ENCODE data around the gene SENP7.

SENP7 gene

GRCh38 chr3:101362406-101362805 lies 150.6 kb downstream of the SENP7 start:
- Histone ChIP-seq H3K4me1 (ENCODE audit: control insufficient read depth in 2 of 2, insufficient read depth in 2 of 2, low read length in 2 of 2) (no peaks in the 10 kb centered on the region), H3K27me3 (ENCODE audit: control insufficient read depth in 2 of 2, insufficient read depth in 2 of 2, low read length in 2 of 2) (no peaks in the 10 kb centered on the region), H3K4me3 (ENCODE audit: low read length in 2 of 2) (no peak overlapping the region), H3K9me3 (ENCODE audit: control insufficient read depth in 2 of 2, low read length in 2 of 2) (no peaks in the 10 kb centered on the region), H3K9ac (ENCODE audit: low read depth in 1 of 2, low read length in 2 of 2) (no peak overlapping the region), H3K36me3 (ENCODE audit: control insufficient read depth in 2 of 2, insufficient read depth in 2 of 2, low read length in 2 of 2) (peaks cover 3 to 13% of the 10 kb centered on the region in 2 donors), H3K27ac (ENCODE audit: low read depth in 2 of 2, low read length in 2 of 2) (no peak overlapping the region)

GRCh38 chr3:101351829-101352228 lies 161.2 kb downstream of the SENP7 start:
- Histone ChIP-seq H3K36me3 (ENCODE audit: control insufficient read depth in 2 of 2, insufficient read depth in 2 of 2, low read length in 2 of 2) (peaks cover 0 to 4% of the 10 kb centered on the region in 2 donors), H3K4me3 (ENCODE audit: low read length in 2 of 2) (no peak overlapping the region), H3K27ac (ENCODE audit: low read depth in 2 of 2, low read length in 2 of 2) (no peak overlapping the region), H3K9me3 (ENCODE audit: control insufficient read depth in 2 of 2, low read length in 2 of 2) (no peaks in the 10 kb centered on the region), H3K4me1 (ENCODE audit: control insufficient read depth in 2 of 2, insufficient read depth in 2 of 2, low read length in 2 of 2) (no peaks in the 10 kb centered on the region), H3K27me3 (ENCODE audit: control insufficient read depth in 2 of 2, insufficient read depth in 2 of 2, low read length in 2 of 2) (no peaks in the 10 kb centered on the region), H3K9ac (ENCODE audit: low read depth in 1 of 2, low read length in 2 of 2) (no peak overlapping the region)

GRCh38 chr3:101340591-101340990 lies 172.4 kb downstream of the SENP7 start:
- Histone ChIP-seq H3K9me3 (ENCODE audit: control insufficient read depth in 2 of 2, low read length in 2 of 2) (no peaks in the 10 kb centered on the region), H3K27me3 (ENCODE audit: control insufficient read depth in 2 of 2, insufficient read depth in 2 of 2, low read length in 2 of 2) (no peaks in the 10 kb centered on the region), H3K27ac (ENCODE audit: low read depth in 2 of 2, low read length in 2 of 2) (no peak overlapping the region), H3K36me3 (ENCODE audit: control insufficient read depth in 2 of 2, insufficient read depth in 2 of 2, low read length in 2 of 2) (peaks cover 0 to 13% of the 10 kb centered on the region in 2 donors), H3K4me3 (ENCODE audit: low read length in 2 of 2) (no peak overlapping the region), H3K9ac (ENCODE audit: low read depth in 1 of 2, low read length in 2 of 2) (no peak overlapping the region), H3K4me1 (ENCODE audit: control insufficient read depth in 2 of 2, insufficient read depth in 2 of 2, low read length in 2 of 2) (no peaks in the 10 kb centered on the region)

- H3K27me3 ChIP-seq (ENCODE audit: control insufficient read depth in 2 of 2, insufficient read depth in 2 of 2, low read length in 2 of 2), result no peaks in the 10 kb centered on the region
- no peak overlapping the region for H3K4me3 ChIP-seq (ENCODE audit: low read length in 2 of 2)
- no peak overlapping the region for H3K27ac ChIP-seq (ENCODE audit: low read depth in 2 of 2, low read length in 2 of 2)
- no peaks in the 10 kb centered on the region for H3K4me1 ChIP-seq (ENCODE audit: control insufficient read depth in 2 of 2, insufficient read depth in 2 of 2, low read length in 2 of 2)
- no peak overlapping the region for H3K9ac ChIP-seq (ENCODE audit: low read depth in 1 of 2, low read length in 2 of 2)
- no peaks in the 10 kb centered on the region for H3K9me3 ChIP-seq (ENCODE audit: control insufficient read depth in 2 of 2, low read length in 2 of 2)
- peaks cover 3 to 11% of the 10 kb centered on the region in 2 donors for H3K36me3 ChIP-seq (ENCODE audit: control insufficient read depth in 2 of 2, insufficient read depth in 2 of 2, low read length in 2 of 2)
These were observed 179.1 kb downstream of the SENP7 start for GRCh38 chr3:101333883-101334282.

- no peaks in the 10 kb centered on the region for H3K9me3 ChIP-seq (ENCODE audit: control insufficient read depth in 2 of 2, low read length in 2 of 2)
- H3K27me3 ChIP-seq (ENCODE audit: control insufficient read depth in 2 of 2, insufficient read depth in 2 of 2, low read length in 2 of 2), result no peaks in the 10 kb centered on the region
- H3K9ac ChIP-seq (ENCODE audit: low read depth in 1 of 2, low read length in 2 of 2), result no peak overlapping the region
- H3K4me3 ChIP-seq (ENCODE audit: low read length in 2 of 2), result no peak overlapping the region
- no peaks in the 10 kb centered on the region for H3K4me1 ChIP-seq (ENCODE audit: control insufficient read depth in 2 of 2, insufficient read depth in 2 of 2, low read length in 2 of 2)
- H3K36me3 ChIP-seq (ENCODE audit: control insufficient read depth in 2 of 2, insufficient read depth in 2 of 2, low read length in 2 of 2), result peaks cover 5 to 10% of the 10 kb centered on the region in 2 donors
- H3K27ac ChIP-seq (ENCODE audit: low read depth in 2 of 2, low read length in 2 of 2), result no peak overlapping the region
These were observed 183.9 kb downstream of the SENP7 start for GRCh38 chr3:101329016-101329673.

- no peak overlapping the region for H3K27ac ChIP-seq (ENCODE audit: low read depth in 2 of 2, low read length in 2 of 2)
- H3K9ac ChIP-seq (ENCODE audit: low read depth in 1 of 2, low read length in 2 of 2), result no peak overlapping the region
- H3K4me1 ChIP-seq (ENCODE audit: control insufficient read depth in 2 of 2, insufficient read depth in 2 of 2, low read length in 2 of 2), result no peaks in the 10 kb centered on the region
- no peak overlapping the region for H3K4me3 ChIP-seq (ENCODE audit: low read length in 2 of 2)
- no peaks in the 10 kb centered on the region for H3K9me3 ChIP-seq (ENCODE audit: control insufficient read depth in 2 of 2, low read length in 2 of 2)
- H3K36me3 ChIP-seq (ENCODE audit: control insufficient read depth in 2 of 2, insufficient read depth in 2 of 2, low read length in 2 of 2), result peaks cover 5 to 7% of the 10 kb centered on the region in 2 donors
- H3K27me3 ChIP-seq (ENCODE audit: control insufficient read depth in 2 of 2, insufficient read depth in 2 of 2, low read length in 2 of 2), result no peaks in the 10 kb centered on the region
These were observed 187.4 kb downstream of the SENP7 start for GRCh38 chr3:101325393-101326134.

DNA sequence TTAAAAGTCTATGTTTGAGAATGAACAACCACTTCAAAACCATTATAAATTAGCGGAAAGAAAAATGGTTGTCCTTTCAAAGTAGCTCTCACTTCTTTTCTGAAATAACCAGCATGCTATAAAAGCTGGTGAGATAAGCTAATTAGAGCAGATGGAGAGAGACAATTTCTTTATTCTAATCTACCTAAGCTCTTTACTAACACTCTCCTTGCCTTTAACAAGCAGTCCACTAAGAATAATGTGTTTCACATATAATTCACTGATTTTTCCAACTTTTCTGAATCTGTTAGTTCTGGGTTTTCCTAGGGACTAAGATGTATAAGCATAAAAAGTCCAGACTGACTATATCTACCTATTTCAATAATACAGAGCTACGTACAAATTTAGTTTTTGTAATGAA lies 192.5 kb downstream of the SENP7 start, which contains the start of gene IMPG2:
TSS of gene IMPG2 (minus strand) at position 101 of the 400 bp plus-strand sequence. CDS start 203 bp downstream, outside the sequence.
- H3K4me1 ChIP-seq (ENCODE audit: control insufficient read depth in 2 of 2, insufficient read depth in 2 of 2, low read length in 2 of 2), result no peaks in the 10 kb centered on the region
- H3K4me3 ChIP-seq (ENCODE audit: low read length in 2 of 2), result no peak within 1 kb of the TSS
- no peak within 1 kb of the TSS for H3K27ac ChIP-seq (ENCODE audit: low read depth in 2 of 2, low read length in 2 of 2)

GRCh38 chr3:101319531-101319930 lies 193.5 kb downstream of the SENP7 start:
- H3K4me3 ChIP-seq (ENCODE audit: low read length in 2 of 2), result no peak overlapping the region
- no peaks in the 10 kb centered on the region for H3K27me3 ChIP-seq (ENCODE audit: control insufficient read depth in 2 of 2, insufficient read depth in 2 of 2, low read length in 2 of 2)
- H3K27ac ChIP-seq (ENCODE audit: low read depth in 2 of 2, low read length in 2 of 2), result no peak overlapping the region
- H3K9me3 ChIP-seq (ENCODE audit: control insufficient read depth in 2 of 2, low read length in 2 of 2), result no peaks in the 10 kb centered on the region
- H3K4me1 ChIP-seq (ENCODE audit: control insufficient read depth in 2 of 2, insufficient read depth in 2 of 2, low read length in 2 of 2), result no peaks in the 10 kb centered on the region
- no peak overlapping the region for H3K9ac ChIP-seq (ENCODE audit: low read depth in 1 of 2, low read length in 2 of 2)
- no peaks in the 10 kb centered on the region for H3K36me3 ChIP-seq (ENCODE audit: control insufficient read depth in 2 of 2, insufficient read depth in 2 of 2, low read length in 2 of 2)

More for the DNA sequence above, 192.5 kb downstream of the SENP7 start, which contains the start of gene IMPG2:
- Histone ChIP-seq H3K36me3 (ENCODE audit: control insufficient read depth in 2 of 2, insufficient read depth in 2 of 2, low read length in 2 of 2) (no peaks in the 10 kb centered on the region), H3K27me3 (ENCODE audit: control insufficient read depth in 2 of 2, insufficient read depth in 2 of 2, low read length in 2 of 2) (no peaks in the 10 kb centered on the region), H3K9ac (ENCODE audit: low read depth in 1 of 2, low read length in 2 of 2) (no peak within 1 kb of the TSS), H3K9me3 (ENCODE audit: control insufficient read depth in 2 of 2, low read length in 2 of 2) (no peaks in the 10 kb centered on the region)

DNA sequence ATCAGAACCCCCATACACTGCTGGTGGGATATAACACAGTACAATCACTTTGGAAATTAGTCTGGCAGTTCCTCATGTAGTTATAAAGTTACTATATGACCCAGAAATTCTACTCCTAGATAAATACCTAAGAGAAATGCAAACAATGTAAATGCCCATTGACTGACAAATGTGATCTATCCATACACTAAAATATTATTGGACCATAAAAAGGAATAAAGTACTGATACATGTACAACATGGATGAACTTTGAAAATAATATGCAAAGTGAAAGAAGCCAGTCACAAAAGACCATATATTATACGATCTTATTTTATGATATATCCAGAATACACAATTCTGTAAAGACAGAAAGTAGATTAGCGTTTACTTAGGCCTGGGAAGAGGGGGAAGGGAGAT lies 200.5 kb downstream of the SENP7 start:
- Histone ChIP-seq H3K27me3 (ENCODE audit: control insufficient read depth in 2 of 2, insufficient read depth in 2 of 2, low read length in 2 of 2) (no peaks in the 10 kb centered on the region), H3K4me1 (ENCODE audit: control insufficient read depth in 2 of 2, insufficient read depth in 2 of 2, low read length in 2 of 2) (peaks cover 0 to 5% of the 10 kb centered on the region in 2 donors), H3K9ac (ENCODE audit: low read depth in 1 of 2, low read length in 2 of 2) (no peak overlapping the region), H3K4me3 (ENCODE audit: low read length in 2 of 2) (no peak overlapping the region), H3K9me3 (ENCODE audit: control insufficient read depth in 2 of 2, low read length in 2 of 2) (peaks cover 4 to 8% of the 10 kb centered on the region in 2 donors), H3K36me3 (ENCODE audit: control insufficient read depth in 2 of 2, insufficient read depth in 2 of 2, low read length in 2 of 2) (no peaks in the 10 kb centered on the region), H3K27ac (ENCODE audit: low read depth in 2 of 2, low read length in 2 of 2) (no peak overlapping the region)

- no peak overlapping the region for H3K27ac ChIP-seq (ENCODE audit: low read depth in 2 of 2, low read length in 2 of 2)
These were observed 201.3 kb downstream of the SENP7 start for GRCh38 chr3:101311676-101312075.

More at GRCh38 chr3:101311676-101312075, 201.3 kb downstream of the SENP7 start:
- Histone ChIP-seq H3K9me3 (ENCODE audit: control insufficient read depth in 2 of 2, low read length in 2 of 2) (peaks cover 4 to 8% of the 10 kb centered on the region in 2 donors), H3K4me3 (ENCODE audit: low read length in 2 of 2) (no peak overlapping the region), H3K9ac (ENCODE audit: low read depth in 1 of 2, low read length in 2 of 2) (no peak overlapping the region), H3K4me1 (ENCODE audit: control insufficient read depth in 2 of 2, insufficient read depth in 2 of 2, low read length in 2 of 2) (peaks cover 0 to 5% of the 10 kb centered on the region in 2 donors), H3K36me3 (ENCODE audit: control insufficient read depth in 2 of 2, insufficient read depth in 2 of 2, low read length in 2 of 2) (no peaks in the 10 kb centered on the region), H3K27me3 (ENCODE audit: control insufficient read depth in 2 of 2, insufficient read depth in 2 of 2, low read length in 2 of 2) (no peaks in the 10 kb centered on the region)

Measured in mucosa of rectum (tissue), 2 donors.